Stimulated activated CD8-positive, alpha-beta memory T cell treated with anti-CD3 and anti-CD28 coated beads, Interleukin-4, amount 100 ng/mL, for 4 hours (primary cell): ENCODE measurements around the gene AANAT.
A peak's percentile ranks its signal among the peaks of the same experiment; 100 is the strongest.
"Not testable (repeated sequence)": the region's sequence is repeated elsewhere in the genome, so short reads cannot be mapped to it uniquely, and the experiment has no call there.

Experiments
- DNase-seq, 2 donors: peaks; one replicate each; pipeline ENCODE4 v3.0.0-alpha.2; 2020; ENCODE audit warnings: low read depth in 2 of 2, low spot score in 1 of 2

The AANAT gene

DNA sequence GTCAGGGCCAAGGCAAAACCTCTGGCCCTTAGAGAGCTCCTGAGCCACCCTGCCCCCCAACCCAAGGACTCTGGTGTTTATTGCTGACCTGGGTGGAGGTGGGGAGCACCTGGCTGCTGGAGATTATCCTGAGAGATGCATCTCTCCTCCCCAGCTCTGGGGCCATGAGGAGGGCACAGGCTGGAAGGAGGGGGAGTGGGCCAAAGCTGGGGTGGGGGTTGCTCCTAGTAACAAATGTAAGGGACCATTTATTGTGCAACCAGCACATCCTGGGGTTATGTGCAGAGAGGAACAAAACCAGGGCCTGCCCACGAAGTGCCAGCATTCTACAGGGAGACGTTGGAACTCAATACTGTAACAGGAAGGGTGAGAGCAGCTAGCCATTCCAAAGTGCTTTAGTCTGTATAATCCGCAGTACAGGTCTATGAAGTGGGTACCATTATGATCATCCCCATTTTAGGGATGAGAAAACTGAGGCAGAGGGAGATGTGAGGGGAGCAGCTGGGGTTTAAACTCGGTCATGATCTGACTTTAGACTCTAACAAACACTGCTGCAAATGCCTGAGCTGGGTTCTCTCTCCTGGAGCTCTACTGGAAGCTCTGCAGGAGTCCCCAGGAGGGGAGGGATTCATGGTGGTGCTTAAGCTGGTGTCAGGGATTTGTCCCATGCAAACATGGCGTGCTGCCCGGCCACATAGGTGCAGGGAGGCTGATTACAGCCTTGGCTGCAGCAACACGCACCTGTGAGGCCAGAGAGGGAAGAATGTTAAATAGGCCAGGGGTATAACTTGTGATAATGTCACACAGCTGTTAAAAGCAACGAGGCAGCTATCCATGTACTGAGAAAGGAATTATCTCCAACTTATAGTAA lies 35.2 kb downstream of the AANAT start:
- DNase-seq = no peak

DNA sequence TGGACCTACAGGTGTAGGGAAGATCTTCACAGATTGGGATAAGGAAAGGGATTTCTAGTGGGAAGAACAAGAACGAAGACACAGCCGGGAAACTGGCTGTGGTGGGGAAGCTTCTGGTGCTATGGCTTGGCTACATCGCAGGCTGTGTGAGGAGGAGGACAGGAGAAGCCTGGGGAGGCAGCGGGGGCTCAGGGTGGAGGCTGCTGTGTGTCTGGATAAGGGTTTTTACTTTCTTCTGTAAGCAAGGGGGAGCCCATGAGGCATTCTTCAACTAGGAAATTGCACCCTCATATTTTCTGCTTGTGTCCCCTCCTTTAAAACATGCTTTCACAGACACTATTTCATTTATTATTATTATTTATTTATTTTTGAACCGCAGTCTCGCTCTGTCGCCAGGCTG lies 36.7 kb downstream of the AANAT start:
- DNase-seq = no peak

DNA sequence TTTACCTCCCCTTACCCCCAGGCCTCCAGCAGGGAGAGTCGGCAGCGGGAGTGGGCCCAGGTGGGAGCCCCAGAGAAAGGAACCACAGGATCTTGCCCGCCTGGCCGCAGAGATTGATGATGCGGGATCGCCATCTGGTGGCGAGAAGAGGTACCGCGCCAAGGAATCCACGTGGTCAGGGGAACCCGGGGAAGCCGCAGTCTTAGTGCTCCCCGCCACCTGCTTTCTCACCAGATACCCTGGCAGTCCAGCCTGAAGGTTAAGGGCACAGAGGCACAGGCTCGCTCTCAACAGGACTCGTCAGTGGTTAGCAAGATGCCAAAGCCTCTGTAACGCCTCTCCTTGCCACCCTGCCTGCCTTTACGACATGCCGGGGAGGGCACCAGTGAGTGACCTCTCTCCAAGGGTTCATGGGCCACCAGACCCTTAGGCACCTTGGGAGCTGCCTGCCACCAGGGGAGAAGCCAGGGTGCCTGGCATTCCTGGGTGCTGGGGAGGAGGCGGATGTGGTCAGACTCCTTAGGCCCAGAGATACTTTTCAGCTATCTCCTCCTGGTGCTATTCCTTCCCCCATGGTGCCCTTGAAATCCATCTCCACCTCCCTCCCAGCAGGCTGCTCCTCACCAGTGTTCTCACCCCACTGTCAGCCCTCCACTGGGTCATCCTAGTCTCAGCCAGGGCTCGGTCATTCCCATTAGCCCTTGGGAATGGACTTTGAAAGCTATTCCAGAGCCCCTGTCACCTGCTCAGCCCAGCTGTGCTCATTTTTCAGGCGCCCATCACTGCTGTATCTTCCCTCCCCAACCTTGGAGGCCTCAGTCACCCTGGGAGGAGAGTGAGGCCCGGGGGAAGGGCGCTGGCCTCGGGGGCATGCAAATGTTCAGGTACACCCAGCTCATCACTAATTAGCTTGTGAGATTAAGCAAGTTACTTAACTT lies 39.3 kb downstream of the AANAT start:
- peak; percentile 69 to 90 for DNase-seq

DNA sequence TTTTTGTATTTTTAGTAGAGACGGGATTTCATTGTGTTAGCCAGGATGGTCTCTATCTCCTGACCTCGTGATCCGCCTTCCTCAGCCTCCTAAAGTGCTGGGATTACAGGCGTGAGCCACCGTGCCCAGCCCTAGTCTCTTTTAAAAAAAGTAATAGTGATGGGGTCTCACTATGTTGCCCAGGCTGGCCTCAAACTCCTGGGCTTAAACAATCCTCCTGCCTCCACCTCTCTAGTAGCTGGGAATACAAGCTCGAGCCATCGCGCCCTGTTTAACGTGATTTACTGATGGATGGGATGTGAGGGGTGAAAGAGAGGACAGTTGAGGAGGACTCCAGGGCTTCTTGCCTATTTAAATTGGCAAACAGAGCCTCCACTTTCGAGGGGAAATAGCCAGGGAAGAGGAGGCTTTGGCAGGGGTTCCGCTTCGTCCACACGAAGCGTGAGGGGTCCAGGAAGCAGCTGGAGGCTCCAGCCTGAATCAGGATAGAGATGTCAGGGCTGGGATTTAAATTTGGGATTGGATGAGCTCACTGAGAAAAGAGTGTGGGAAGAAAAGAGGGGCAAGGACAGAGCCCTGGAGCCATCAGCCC lies 41.2 kb downstream of the AANAT start:
- DNase-seq = not testable (repeated sequence)

DNA sequence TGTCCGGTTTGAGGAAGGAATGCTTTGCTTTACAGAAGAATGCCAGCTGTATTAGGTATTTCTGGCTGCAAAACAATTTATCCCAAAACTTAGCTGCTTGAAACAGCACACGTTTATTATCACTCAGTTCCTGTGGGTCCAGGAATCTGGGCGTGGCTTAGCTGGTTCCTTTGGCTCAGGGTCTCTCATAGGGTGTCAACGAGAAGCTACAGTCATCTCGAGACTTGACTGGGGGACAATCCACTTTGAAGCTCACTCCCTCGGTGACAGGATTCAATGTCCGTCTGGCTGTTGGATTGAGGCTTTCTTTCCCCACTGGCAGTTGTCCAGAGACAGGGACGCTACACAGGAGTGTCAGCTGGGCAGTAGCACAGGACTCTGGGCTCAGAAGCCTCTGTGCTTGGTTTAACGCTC lies 43.4 kb downstream of the AANAT start:
- no peak for DNase-seq

DNA sequence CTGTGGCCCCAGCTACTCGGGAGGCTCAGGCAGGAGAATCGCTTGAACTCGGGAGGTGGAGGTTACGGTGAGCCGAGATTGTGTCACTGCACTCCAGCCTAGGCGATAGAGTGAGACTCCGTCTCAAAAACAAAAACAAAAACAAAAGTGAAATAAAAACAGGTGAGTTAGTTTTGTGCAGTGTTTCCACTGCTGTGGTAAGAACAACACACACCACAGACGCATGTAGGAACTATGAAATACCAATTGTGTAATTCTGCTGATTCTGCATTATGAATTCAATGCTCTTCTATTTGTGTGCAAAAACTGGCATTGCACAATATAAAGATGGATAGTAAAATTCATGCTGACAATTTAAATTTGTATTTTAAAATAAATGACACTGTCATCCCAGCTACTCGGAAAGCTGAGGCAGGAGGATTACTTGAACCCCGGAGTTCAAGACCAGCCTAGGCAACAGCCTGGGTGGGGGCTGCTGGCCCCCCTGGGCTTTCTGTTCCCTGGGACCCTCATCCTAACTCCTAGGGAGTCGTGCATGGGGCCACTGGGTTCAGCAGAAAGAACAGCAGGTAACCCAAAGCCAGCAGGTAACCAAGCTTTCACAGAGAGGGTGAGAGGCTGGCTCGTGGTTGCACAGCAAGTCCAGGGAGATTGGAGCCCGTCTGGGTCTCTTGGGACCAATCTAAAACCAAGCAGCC lies 44.4 kb downstream of the AANAT start:
- no peak for DNase-seq

DNA sequence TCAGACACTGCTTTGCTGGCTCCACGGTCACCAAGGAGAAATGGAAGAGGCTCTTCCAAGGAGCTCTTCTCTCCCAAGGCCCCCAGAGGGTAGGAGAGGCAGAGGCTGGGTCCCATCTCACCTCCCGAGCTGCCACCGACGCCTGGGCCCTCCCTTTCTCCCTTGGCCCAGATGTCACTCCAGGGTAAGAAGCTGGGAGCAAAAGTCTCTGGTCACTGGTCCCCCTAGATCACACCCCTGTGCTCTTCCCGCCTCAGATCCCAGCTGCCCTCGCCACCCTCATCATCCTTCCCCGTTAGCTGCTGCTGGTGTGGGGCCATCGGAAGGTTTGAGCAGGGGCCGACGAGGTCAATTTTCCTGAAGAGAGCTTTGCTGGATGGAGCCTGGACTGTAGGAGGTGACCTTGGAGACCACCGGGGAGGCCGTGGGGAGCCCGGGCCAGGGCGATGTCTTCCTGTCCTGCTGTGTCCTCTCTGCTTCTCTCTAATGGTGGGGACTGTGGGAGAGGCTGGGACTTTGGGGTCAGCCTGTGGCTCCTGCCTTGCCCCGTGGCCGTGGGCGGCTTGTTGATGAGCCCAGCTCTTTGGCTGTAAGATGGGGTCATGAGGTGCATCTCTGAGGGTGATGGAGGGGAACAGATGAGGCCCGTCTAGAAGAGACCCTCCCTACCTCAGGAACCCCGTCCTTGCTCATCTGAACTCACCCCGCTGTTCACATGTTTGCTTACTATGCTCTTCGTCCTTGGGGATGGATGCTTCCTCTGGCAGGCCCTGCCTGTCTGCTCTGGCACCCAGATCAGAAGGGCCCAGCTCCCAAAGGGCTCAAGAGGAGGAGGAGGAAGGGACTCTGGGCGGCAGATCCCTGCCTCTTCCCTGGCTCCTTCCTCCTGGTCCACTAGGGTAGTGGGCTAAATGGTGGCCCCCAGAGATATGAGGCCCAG lies 45.2 kb downstream of the AANAT start:
- no peak for DNase-seq

DNA sequence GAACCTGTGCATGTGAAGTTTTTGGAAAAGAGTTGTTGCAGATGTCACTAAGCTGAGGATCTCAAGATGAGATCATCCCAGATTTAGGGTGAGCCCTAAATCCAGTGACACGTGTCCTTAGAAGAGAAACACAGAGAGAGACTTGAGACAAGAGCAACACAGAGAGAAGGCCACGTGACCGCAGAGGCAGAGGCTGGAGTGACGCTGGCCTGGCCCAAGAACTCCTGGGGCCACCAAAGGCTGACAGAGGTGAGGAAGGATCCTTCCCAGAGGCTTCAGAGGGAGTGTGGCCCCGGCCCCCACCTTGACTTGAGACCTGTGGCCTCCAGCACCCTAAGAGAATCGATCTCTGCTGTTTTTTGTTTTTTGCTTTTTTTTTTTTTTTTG lies 45.9 kb downstream of the AANAT start:
- DNase-seq = no peak

DNA sequence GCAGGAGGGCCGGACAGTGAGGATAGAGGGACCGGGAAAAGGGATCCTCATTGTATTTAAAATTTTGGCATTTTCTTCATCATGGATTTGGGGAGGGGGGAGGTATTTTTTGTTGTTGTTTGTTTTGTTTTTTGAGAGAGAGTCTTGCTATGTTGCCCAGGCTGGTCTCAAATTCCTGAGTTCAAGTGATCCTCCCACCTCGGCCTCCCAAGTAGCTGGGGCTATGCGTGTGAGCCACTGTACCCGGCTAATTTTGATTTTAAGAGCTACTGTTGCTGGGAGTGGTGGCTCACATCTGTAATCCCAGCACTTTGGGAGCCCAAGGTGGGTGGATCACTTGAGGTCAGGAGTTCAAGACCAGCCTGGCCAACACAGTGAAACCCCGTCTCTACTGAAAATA lies 47.0 kb downstream of the AANAT start:
- DNase-seq = not testable (repeated sequence)

DNA sequence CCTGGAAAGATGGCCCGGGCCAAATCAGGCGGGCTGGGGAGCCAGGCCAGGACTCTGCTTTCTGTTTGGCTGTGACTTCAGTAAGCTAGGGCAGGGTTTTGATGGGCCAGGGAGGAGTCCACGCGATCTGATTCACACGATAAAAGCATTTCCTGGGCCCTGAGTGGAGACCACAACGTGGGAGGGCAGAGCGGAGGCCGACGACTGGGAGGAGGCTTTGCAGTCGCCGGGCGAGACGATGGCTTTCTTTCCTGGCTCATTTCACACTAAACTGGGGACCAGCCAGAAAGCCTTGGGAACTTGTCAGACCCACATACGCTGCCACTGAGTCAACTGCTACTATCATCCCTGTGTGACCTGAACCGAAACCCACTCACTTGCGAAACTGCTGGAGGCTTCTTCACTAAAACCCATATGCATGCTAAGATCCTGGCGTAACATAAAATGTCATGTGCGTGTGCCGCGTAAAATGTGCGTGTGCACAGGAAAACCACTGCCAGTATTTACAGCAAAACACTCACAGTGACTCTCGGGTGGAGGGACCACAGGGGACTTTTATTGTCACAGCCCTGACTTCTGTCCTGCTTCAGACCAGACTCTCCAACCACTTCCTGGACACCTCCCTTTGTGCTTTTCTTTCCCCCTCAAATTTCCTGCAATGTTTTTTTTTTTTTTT lies 48.0 kb downstream of the AANAT start:
- DNase-seq = peak; percentile 44 to 76

DNA sequence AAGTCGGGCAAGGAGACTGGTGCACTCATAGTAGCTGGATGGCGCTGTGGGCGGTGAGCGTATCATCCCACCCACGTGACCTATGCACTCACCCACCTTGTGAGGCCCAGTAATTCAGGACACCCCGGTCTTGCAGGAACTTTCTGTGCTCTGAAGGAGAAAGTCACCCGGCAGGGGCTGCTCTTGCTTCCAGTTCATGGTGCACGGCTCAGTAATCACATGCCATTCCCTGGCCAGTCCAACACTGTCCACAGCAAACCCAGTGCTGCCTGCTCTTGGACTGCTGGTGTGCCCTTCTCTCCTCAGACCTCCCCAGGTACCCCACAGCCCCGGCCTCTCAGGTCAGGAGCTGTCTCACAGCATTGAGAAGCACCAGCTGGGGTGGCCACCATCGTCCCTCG lies 50.2 kb downstream of the AANAT start:
- DNase-seq = no peak

DNA sequence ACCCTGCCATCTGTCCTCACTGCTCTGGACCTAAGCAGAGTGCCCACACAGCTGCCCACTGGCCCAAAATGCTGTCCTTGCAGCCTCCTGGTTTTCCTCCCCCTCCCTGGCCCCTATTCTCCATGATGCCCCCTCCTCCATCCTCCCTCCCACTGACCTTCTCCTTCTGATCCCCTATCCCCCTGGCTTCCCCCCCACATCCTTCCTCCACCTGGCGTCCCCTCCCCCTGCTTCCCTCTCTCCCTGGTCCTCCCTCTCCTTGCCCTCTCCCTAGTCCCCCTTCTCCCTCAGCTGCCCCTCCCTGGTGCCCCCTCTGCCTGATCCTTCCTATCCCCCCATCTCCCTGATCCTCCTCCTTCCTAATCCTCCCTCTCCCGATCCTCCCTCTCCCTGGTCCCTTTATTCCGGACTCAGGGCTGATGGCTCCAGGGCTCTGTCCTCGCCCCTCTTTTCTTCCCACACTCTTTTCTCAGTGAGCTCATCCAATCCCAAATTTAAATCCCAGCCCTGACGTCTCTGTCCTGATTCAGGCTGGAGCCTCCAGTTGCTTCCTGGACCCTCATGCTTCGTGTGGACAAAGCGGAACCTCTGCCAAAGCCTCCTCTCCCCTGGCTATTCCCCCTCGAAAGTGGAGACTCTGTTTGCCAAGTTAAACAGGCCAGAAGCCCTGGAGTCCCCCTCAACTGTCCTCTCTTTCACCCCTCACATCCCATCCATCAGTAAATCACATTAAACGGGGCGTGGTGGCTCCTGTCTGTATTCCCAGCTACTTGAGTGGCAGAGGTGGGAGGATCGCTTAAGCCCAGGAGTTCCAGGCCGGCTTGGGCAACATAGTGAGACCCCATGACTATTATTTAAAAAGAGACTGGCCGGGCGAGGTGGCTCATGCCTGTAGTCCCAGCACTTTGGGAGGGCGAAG lies 51.9 kb downstream of the AANAT start:
- no peak for DNase-seq
